ENCODE data around the gene KRTAP13-2. TPM values are rescaled to one million over a fixed set of nuclear protein-coding genes. Genes with fewer than 3 reads are reported as not detected.

The KRTAP13-2 gene
- total and polyA plus RNA-seq, 11 donors, result not detected

DNA sequence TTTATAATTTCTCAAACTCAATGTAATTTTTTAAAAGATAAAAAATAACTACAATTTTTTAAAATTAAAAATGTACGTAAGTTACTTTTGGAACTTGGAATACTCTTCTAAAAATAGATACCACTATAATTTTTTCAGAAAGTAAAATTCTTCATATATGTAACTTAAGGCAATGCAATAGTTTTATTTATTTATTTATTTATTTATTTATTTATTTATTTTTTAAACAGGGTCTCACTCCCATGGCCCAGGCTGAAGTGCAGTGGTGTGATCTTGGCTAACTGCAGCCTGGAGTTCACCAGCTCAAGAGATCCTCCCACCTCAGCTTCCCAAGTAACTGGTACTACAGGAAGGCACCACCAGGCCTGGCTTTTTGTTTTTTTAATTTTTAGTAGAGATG is 20.5 kb downstream of the KRTAP13-2 start:
- H3K27me3 ChIP-seq, result no peaks in the 10 kb centered on the region
- no peaks in the 10 kb centered on the region for H3K9me3 ChIP-seq
- H3K4me1 ChIP-seq, result no peaks in the 10 kb centered on the region
- H3K36me3 ChIP-seq, result no peaks in the 10 kb centered on the region
- WGBS, 4 donors, result 92 to 94% (median 93%) methylated on average over 1 of the region's 1 CpG
- ATAC-seq, result no peak
- TF ChIP-seq, protein P1, sequence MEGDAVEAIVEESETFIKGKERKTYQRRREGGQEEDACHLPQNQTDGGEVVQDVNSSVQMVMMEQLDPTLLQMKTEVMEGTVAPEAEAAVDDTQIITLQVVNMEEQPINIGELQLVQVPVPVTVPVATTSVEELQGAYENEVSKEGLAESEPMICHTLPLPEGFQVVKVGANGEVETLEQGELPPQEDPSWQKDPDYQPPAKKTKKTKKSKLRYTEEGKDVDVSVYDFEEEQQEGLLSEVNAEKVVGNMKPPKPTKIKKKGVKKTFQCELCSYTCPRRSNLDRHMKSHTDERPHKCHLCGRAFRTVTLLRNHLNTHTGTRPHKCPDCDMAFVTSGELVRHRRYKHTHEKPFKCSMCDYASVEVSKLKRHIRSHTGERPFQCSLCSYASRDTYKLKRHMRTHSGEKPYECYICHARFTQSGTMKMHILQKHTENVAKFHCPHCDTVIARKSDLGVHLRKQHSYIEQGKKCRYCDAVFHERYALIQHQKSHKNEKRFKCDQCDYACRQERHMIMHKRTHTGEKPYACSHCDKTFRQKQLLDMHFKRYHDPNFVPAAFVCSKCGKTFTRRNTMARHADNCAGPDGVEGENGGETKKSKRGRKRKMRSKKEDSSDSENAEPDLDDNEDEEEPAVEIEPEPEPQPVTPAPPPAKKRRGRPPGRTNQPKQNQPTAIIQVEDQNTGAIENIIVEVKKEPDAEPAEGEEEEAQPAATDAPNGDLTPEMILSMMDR (IDR thresholded peaks at IDR 0.05), result no peak
- intact Hi-C loops (cut with DNase I), result no loop called here
- DNase-seq, result no peak
- H3K4me3 ChIP-seq, result no peak overlapping the region
- no peak overlapping the region for H3K27ac ChIP-seq

GRCh38 chr21:30349572-30349971 is 22.5 kb downstream of the KRTAP13-2 start:
- intact Hi-C loops (cut with DNase I), result loop anchor here in 6 of 10 donors (10.0 kb wide), 3 partner anchors 85 to 735 kb away; partner anchors contain the start of gene KRTAP13-4 (in 1 of the 6)
- DNase-seq (no peak), ATAC-seq (no peak)
- Histone ChIP-seq H3K36me3 (no peaks in the 10 kb centered on the region), H3K9me3 (no peaks in the 10 kb centered on the region), H3K4me3 (no peak overlapping the region), H3K27ac (no peak overlapping the region), H3K4me1 (no peaks in the 10 kb centered on the region), H3K27me3 (no peaks in the 10 kb centered on the region)
- TF ChIP-seq, protein P1 (IDR thresholded peaks at IDR 0.05), result no peak
- TF ChIP-seq POLR2A (IDR thresholded peaks at IDR 0.05), result no peak
- 57 to 65% (median 61%) methylated on average over 3 of the region's 3 CpGs for WGBS, 4 donors

DNA sequence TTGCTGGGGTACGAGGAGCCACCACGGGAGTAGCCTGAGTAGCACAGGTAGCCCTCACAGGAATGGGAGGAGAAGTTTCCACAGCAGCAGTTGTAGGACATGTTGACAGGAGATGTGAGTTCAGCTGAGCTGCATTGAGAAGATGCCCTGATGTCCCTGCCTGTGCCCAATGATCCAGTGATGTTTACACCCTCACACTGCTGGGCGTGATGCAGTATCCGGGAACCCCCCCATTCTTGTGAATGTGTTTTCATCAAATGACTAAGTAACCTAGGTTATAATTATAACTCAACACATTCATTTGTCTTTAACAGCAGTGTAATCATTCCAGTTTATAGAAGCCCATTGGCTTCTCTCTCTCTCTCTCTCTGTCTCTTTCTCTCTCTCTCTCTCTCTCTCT is 23.6 kb downstream of the KRTAP13-2 start, which contains the start of gene KRTAP23-1:
TSS of gene KRTAP23-1 (minus strand) at position 101 of the 400 bp plus-strand sequence. CDS start at position 101, 0 bp downstream.
- no peak within 1 kb of the TSS for H3K4me3 ChIP-seq
- no peaks in the 10 kb centered on the region for H3K27me3 ChIP-seq
- no peak within 1 kb of the TSS for H3K27ac ChIP-seq
- no peaks in the 10 kb centered on the region for H3K9me3 ChIP-seq
- intact Hi-C loops (cut with DNase I), result loop anchor here in 6 of 10 donors (10.0 kb wide), 3 partner anchors 86 to 736 kb away; partner anchors contain the start of gene KRTAP13-4 (in 1 of the 6)
- ATAC-seq (no peak), DNase-seq (no peak)
- H3K4me1 ChIP-seq, result no peaks in the 10 kb centered on the region
- WGBS, 4 donors, result 84 to 92% (median 86%) methylated on average over 4 of the region's 4 CpGs
- TF ChIP-seq POLR2A (IDR thresholded peaks at IDR 0.05), result no peak
- TF ChIP-seq, protein P1 (IDR thresholded peaks at IDR 0.05), result no peak
- H3K36me3 ChIP-seq, result no peaks in the 10 kb centered on the region

DNA sequence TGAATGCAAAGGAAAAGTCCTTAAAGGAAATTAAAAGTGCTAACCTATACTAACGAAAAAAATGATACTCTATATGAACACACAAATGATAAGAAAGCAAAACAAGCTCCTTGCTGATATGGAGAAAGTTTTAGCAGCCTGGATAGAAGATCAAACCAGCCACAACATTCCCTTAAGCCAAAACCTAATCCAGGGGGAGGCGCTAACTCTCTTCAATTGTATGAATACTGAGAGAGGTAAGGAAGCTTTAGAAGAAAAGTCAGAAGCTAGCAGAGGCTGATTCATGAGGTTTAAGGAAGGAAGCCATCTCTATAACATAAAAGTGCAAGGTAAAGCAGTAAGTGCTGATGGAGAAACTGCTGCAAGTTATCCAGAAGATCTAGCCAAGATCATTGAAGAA is 27.1 kb downstream of the KRTAP13-2 start:
- Histone ChIP-seq H3K9me3 (no peaks in the 10 kb centered on the region), H3K4me3 (no peak overlapping the region), H3K4me1 (no peaks in the 10 kb centered on the region), H3K27me3 (no peaks in the 10 kb centered on the region), H3K27ac (no peak overlapping the region), H3K36me3 (no peaks in the 10 kb centered on the region)
- DNase-seq, result no peak
- ATAC-seq, result no peak
- 72 to 77% (median 73%) methylated on average over 2 of the region's 2 CpGs for WGBS, 4 donors
- intact Hi-C loops (cut with DNase I), result loop anchor here in 6 of 10 donors (10.0 kb wide), 3 partner anchors 90 to 740 kb away; partner anchors contain the start of gene KRTAP13-4 (in 1 of the 6)
- no peak for TF ChIP-seq POLR2A (IDR thresholded peaks at IDR 0.05)
- TF ChIP-seq, protein P1 (IDR thresholded peaks at IDR 0.05), result no peak
